K562 (cell line): Measurements from ENCODE around the gene PPP2R5A. TPM values are rescaled to one million over a fixed set of nuclear protein-coding genes. Genes with fewer than 3 reads are reported as not detected.

ENCODE experiments used
- ATAC-seq: fragments of 200-7000 bp; cut with Tn5 transposase; 3 replicates; pipeline ENCODE4 v1.9.1; 2020; ENCODE audit warnings: moderate library complexity
- BruUV-seq: library from RNA; stranded (reverse); fragments of 400-500 nt; replicated peaks from 2 replicates; lab custom pipeline; 2021; lab: Mats Ljungman, UMichigan
- CTCF ChIA-PET: fragments of 300-600 bp; formaldehyde crosslinking; extraction: SDS; loops from one replicate; lab custom pipeline; 2021; ENCODE audit warnings: low intra/inter-chr PET ratio; lab: Yijun Ruan, JAX
- POLR2A ChIA-PET: fragments of 300-600, 350-650 bp; sonication (Branson Sonifier 250); formaldehyde crosslinking; extraction: SDS; loops from one replicate; lab custom pipeline; 2021; ENCODE audit warnings: antibody characterized with exemption, inconsistent platforms; lab: Yijun Ruan, JAX
- DNase-seq, 4 experiments: peaks; one replicate each; pipeline versions ENCODE4 v3.0.0 to v3.0.0-alpha.2; 2011 to 2018; ENCODE audit warnings: low spot score in 3 of 4, mixed read lengths in 3 of 4; ENCODE audit errors: extremely low read depth in 1 of 4
- FAIRE-seq: peaks from 2 replicates; lab custom pipeline; 2011; peaks lifted over from hg19 to GRCh38; lab: Jason Lieb, UNC
- H2AFZ ChIP-seq: 2 replicates; pipeline ENCODE4 v1.6.0; 2011; ENCODE audit warnings: low read depth, low read length, control low read depth, inconsistent platforms
- H3K27ac ChIP-seq: fragments of 200-600 bp; 3 replicates; pipeline ENCODE4 v1.8.0; 2011; ENCODE audit warnings: low read depth, mild to moderate bottlenecking, control low read depth, inconsistent platforms, low read length, moderate library complexity, mixed read lengths; ENCODE audit errors: extremely low read depth
- H3K27me3 ChIP-seq, 2 experiments: fragments of 300-600 bp in 1 of 2; 2 replicates in 1 of 2; 3 replicates in 1 of 2; pipeline versions ENCODE4 v1.6.0 to v1.8.0; 2011; ENCODE audit warnings: inconsistent platforms in 2 of 2, low read length in 2 of 2, mild to moderate bottlenecking in 1 of 2, mixed read lengths in 1 of 2, moderate library complexity in 1 of 2; ENCODE audit not compliant: control insufficient read depth in 2 of 2, insufficient read depth in 2 of 2
- H3K36me3 ChIP-seq: fragments of 300-600 bp; 3 replicates; pipeline ENCODE4 v1.8.0; 2011; ENCODE audit warnings: mild to moderate bottlenecking, low read length, inconsistent platforms; ENCODE audit not compliant: control insufficient read depth, insufficient read depth
- H3K4me1 ChIP-seq, 2 experiments: fragments of 200-600 bp in 1 of 2; replicated peaks in 1 of 2; 2 replicates in 1 of 2; 3 replicates in 1 of 2; pipeline versions ENCODE4 v1.5.1 to v1.8.0; 2011; ENCODE audit warnings: inconsistent platforms in 2 of 2, low read length in 2 of 2, mild to moderate bottlenecking in 1 of 2, mixed read lengths in 1 of 2, moderate library complexity in 1 of 2; ENCODE audit not compliant: control insufficient read depth in 2 of 2, insufficient read depth in 2 of 2
- H3K4me2 ChIP-seq: 2 replicates; pipeline ENCODE4 v1.6.1; 2011; ENCODE audit warnings: low read length, control low read depth, inconsistent platforms, mixed read lengths; ENCODE audit not compliant: insufficient read depth
- H3K4me3 ChIP-seq: fragments of 200-600 bp; sonication (generic), shearing (Covaris generic); 2 replicates; pipeline ENCODE4 v1.5.1; 2016; ENCODE audit warnings: control low read depth, inconsistent platforms
- H3K79me2 ChIP-seq: fragments of 200-600 bp; 3 replicates; pipeline ENCODE4 v1.8.0; 2011; ENCODE audit warnings: low read length, inconsistent platforms; ENCODE audit not compliant: control insufficient read depth, insufficient read depth
- H3K9ac ChIP-seq, 2 experiments: 2 replicates each; pipeline versions ENCODE4 v1.6.0 to v1.6.1; 2011; ENCODE audit warnings: low read depth in 2 of 2, low read length in 2 of 2, control low read depth in 1 of 2, inconsistent platforms in 1 of 2, mild to moderate bottlenecking in 1 of 2, mixed read lengths in 1 of 2; ENCODE audit not compliant: insufficient read depth in 1 of 2
- H3K9me1 ChIP-seq: one replicate; pipeline ENCODE4 v1.6.0; 2011; ENCODE audit warnings: inconsistent platforms, mild to moderate bottlenecking, low read length, moderate library complexity; ENCODE audit not compliant: control insufficient read depth, insufficient read depth
- H3K9me3 ChIP-seq: replicated peaks from 2 replicates; pipeline ENCODE4 v1.5.1; 2011; ENCODE audit warnings: low read depth, low read length, inconsistent platforms; ENCODE audit not compliant: control insufficient read depth, insufficient read depth
- H4K20me1 ChIP-seq: replicated peaks from 2 replicates; pipeline ENCODE4 v1.6.1; 2011; ENCODE audit warnings: low read length, inconsistent platforms, mixed read lengths; ENCODE audit not compliant: control insufficient read depth, insufficient read depth
- ARID1B ChIP-seq: fragments of 450-650 bp; IDR thresholded peaks from 2 replicates; pipeline ENCODE4 v1.6.1; 2016; ENCODE audit warnings: antibody characterized with exemption, mild to moderate bottlenecking, inconsistent platforms
- ATF7 ChIP-seq: fragments of 450-650 bp; IDR thresholded peaks from 2 replicates; pipeline ENCODE4 v1.7.1; 2014; ENCODE audit warnings: mild to moderate bottlenecking, moderate library complexity
- CBFB ChIP-seq: sonication (generic); formaldehyde crosslinking; IDR thresholded peaks from 2 replicates; pipeline ENCODE4 v1.4.0; 2020; ENCODE audit warnings: mild to moderate bottlenecking, missing genetic modification reagents
- CHD4 ChIP-seq: fragments of 200-600 bp; sonication (generic); IDR thresholded peaks from 3 replicates; pipeline ENCODE4 v1.6.1; 2012; ENCODE audit warnings: low read depth, mild to moderate bottlenecking, mixed read lengths, low read length, inconsistent platforms; ENCODE audit not compliant: insufficient read depth, insufficient replicate concordance, poor library complexity, severe bottlenecking
- DPF2 ChIP-seq: fragments of 450-650 bp; IDR thresholded peaks from 2 replicates; pipeline ENCODE4 v1.6.1; 2016
- EP300 ChIP-seq: IDR thresholded peaks from 2 replicates; pipeline ENCODE4 v1.6.1; 2012; ENCODE audit warnings: low read length, improper control_type of control experiment
- GATAD2A ChIP-seq: fragments of 450-650 bp; IDR thresholded peaks from 2 replicates; pipeline ENCODE4 v1.6.1; 2017
- KLF1 ChIP-seq: fragments of 450-650 bp; IDR thresholded peaks from 2 replicates; pipeline ENCODE4 v1.6.1; 2016; ENCODE audit warnings: missing genetic modification characterization, missing compliant biosample characterization
- NBN ChIP-seq: fragments of 450-650 bp; IDR thresholded peaks from 2 replicates; pipeline ENCODE4 v1.6.1; 2016; ENCODE audit warnings: low read depth, mild to moderate bottlenecking
- PHB ChIP-seq: fragments of 250-450 bp; sonication (Bioruptor Pico); IDR thresholded peaks from 2 replicates; pipeline ENCODE4 v1.5.0; 2021
- PRPF4 ChIP-seq: fragments of 200-400 bp; formaldehyde crosslinking; IDR thresholded peaks from one replicate; pipeline ENCODE4 v1.6.1; 2017; ENCODE audit warnings: low read length, low read depth, mild to moderate bottlenecking; ENCODE audit not compliant: insufficient read depth, poor library complexity, severe bottlenecking
- RCOR1 ChIP-seq, 2 experiments: IDR thresholded peaks; 2 replicates each; pipeline ENCODE4 v1.6.1; 2012; ENCODE audit warnings: low read depth in 2 of 2, low read length in 2 of 2, borderline replicate concordance in 1 of 2, improper control_type of control experiment in 1 of 2
- SAFB ChIP-seq: fragments of 200-400 bp; formaldehyde crosslinking; IDR thresholded peaks from 2 replicates; pipeline ENCODE4 v1.6.1; 2017; ENCODE audit warnings: low read depth, low read length, borderline replicate concordance
- SOX6 ChIP-seq: fragments of 450-650 bp; IDR thresholded peaks from 2 replicates; pipeline ENCODE4 v1.6.1; 2014; ENCODE audit warnings: mild to moderate bottlenecking
- TAF15 ChIP-seq: fragments of 200-400 bp; formaldehyde crosslinking; IDR thresholded peaks from 2 replicates; pipeline ENCODE4 v1.6.1; 2017; ENCODE audit warnings: mild to moderate bottlenecking, low read depth, low read length, moderate library complexity
- ZNF644 ChIP-seq: fragments of 200-800 bp; sonication (Bioruptor generic); IDR thresholded peaks from 2 replicates; pipeline ENCODE4 v1.6.1; 2016; ENCODE audit warnings: low read depth, missing genetic modification characterization, missing compliant biosample characterization
- WGBS: fragments of 100-300 bp; shearing (Covaris generic); methylation state at CpG from one replicate; pipeline ENCODE4 v1.1.6; 2016; ENCODE audit warnings: low coverage, mixed read lengths; ENCODE audit not compliant: insufficient coverage; ENCODE audit errors: missing lambda C conversion rate; 5-methylcytosine and 5-hydroxymethylcytosine counted together
- in situ Hi-C: fragments of 300-500 bp; cut with MboI; formaldehyde crosslinking; loops from 4 replicates; pipeline ENCODE4 v1.15.0; 2018; ENCODE audit warnings: inconsistent platforms, mixed read lengths
- intact Hi-C: fragments of 100-400 bp; cut with micrococcal nuclease; formaldehyde crosslinking; loops from 2 replicates; pipeline ENCODE4 v1.14.2; 2022
- polyA plus RNA-seq, 8 experiments: library from polyadenylated mRNA; depleted of rRNA in 4 of 8; stranded (reverse) in 5 of 8; unstranded in 3 of 8; fragments of >200 nt; fragmentation: Nextera tagmentation in 2 of 8; fragmentation: Illumina TruSeq in 1 of 8; extraction: Ambion mirVana in 2 of 8; extraction: Trizol in 1 of 8; gene quantifications; 2 replicates each; pipeline versions ENCODE4 v1.2.1 to v1.2.3, GENCODE V29; 2011 to 2014; ENCODE audit warnings: inconsistent platforms in 1 of 8, missing spikeins in 1 of 8
- total RNA-seq, 7 experiments: library from RNA; depleted of rRNA in 6 of 7; stranded (reverse); fragments of >200 nt in 6 of 7; fragmentation: Illumina TruSeq in 2 of 7; extraction: Trizol in 2 of 7; gene quantifications; 2 replicates each; pipeline versions ENCODE4 v1.2.1 to v1.2.3, GENCODE V29; 2011 to 2021; ENCODE audit warnings: low replicate concordance in 1 of 7
- TF ChIP-seq, protein P1 (sequence below): fragments of 450-650 bp; IDR thresholded peaks from 2 replicates; pipeline ENCODE4 v1.6.1; 2018; ENCODE audit not compliant: partially characterized antibody

The PPP2R5A gene
- total and polyA plus RNA-seq, 9 of the 15 experiments (the other 6 are each of a cell fraction or from before 2014, with no cell fraction given), result 26.9 to 106 (median 64.3) TPM

DNA sequence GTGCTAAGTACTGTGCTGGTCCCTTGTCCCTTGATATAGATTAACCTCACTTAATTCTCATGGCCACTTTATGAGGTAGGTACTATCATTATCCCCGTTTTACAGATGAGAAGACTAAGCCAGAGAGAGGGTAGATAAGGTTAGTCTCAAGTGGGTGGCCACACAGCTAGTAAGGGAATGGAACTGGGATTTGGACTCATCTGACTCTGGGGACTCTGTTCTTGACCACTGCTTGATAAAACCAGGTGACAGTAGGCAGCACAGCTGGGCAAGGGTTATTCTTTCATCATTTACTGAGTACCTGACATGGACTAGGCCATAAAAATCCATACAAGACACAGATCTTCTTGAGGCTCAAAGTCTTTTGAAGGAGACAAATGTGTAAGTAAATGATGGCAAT lies 37.2 kb upstream of the PPP2R5A start (continued):
- TF ChIP-seq RCOR1 (IDR thresholded peaks at IDR 0.05; ENCODE audit: borderline replicate concordance in 1 of 2, low read depth in 2 of 2, low read length in 2 of 2) (peak in 1 of 2 experiments; percentile 48; a peak in 1 of 4 replicates), NBN (no peak), KLF1 (tag) (0 out of 2 replicates have a peak, but pooled peaks have one; percentile 40), PRPF4 (no peak), PHB (CRISPR knock-in tag) (no peak), ZNF644 (tag) (no peak), TAF15 (no peak), CHD4 (no peak), CBFB (CRISPR knock-in tag) (no peak)

DNA sequence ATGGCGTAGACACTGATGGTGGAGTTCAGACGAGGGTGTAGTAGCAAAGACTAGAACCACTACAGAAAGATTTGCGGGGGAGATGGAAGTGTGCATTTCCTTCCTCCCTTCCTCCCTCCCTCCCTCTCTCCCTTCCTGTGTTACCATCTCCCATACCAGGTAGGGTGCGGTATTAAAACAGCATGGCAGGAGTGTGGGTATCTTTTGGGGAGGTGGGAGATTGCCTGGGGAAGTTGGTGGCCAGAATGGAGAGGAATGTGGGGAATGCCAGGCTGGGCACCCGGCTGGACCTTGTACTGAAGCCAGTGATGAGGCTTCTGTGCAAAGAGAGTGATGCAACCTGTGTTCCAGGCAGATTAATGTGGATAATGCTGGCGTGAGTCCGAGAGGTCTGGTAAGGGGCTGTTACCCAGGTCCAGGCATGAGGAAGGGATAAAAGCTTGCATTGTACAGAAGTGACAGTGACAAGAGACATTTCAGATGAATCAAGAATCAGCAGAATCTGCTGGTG lies 30.3 kb upstream of the PPP2R5A start:
- DNase-seq, result no peak
- Histone ChIP-seq H3K4me1 (peaks cover 0 to 14% of the 10 kb centered on the region in 2 experiments; a peak in 3 of 5 replicates), H4K20me1 (no peaks in the 10 kb centered on the region), H3K9me1 (no peaks in the 10 kb centered on the region), H3K27ac (no peak overlapping the region), H2AFZ (peak overlapping the region; percentile 63; the same call in 1 of the 2 replicates), H3K36me3 (no peaks in the 10 kb centered on the region), H3K27me3 (no peaks in the 10 kb centered on the region), H3K9me3 (no peaks in the 10 kb centered on the region), H3K9ac (peak overlapping the region in 1 of 2 experiments; percentile 21; a peak in 1 of 4 replicates), H3K4me2 (no peak overlapping the region; the same call in 1 of the 2 replicates), H3K79me2 (no peaks in the 10 kb centered on the region), H3K4me3 (no peak overlapping the region)
- ChIA-PET POLR2A (interaction anchor here (0.6 to 3.1 kb wide), 5 partner anchors 10 to 155 kb away, joined by 3 to 16 read pairs (median 4); no protein-coding TSS in a partner anchor), CTCF (no interaction called here)
- in situ Hi-C loops, result no loop called here
- no TSS peak for BruUV-seq
- 31% methylated on average over 7 of the region's 7 CpGs for WGBS
- intact Hi-C loops, result no loop called here
- no peak for FAIRE-seq
- ATAC-seq, result peak; percentile 62
- TF ChIP-seq GATAD2A, result 0 out of 2 replicates have a peak, but pooled peaks have one; percentile 24
- TF ChIP-seq PRPF4, result no peak
- TF ChIP-seq ATF7, result peak; percentile 56; the same call in 1 of the 2 replicates
- no peak for TF ChIP-seq SAFB
- TF ChIP-seq SOX6, result 0 out of 2 replicates have a peak, but pooled peaks have one; percentile 9
- TF ChIP-seq ARID1B, result peak; percentile 38; the same call in 1 of the 2 replicates
- peak; percentile 47; the same call in 1 of the 2 replicates for TF ChIP-seq DPF2
- peak; percentile 17; the same call in 1 of the 2 replicates for TF ChIP-seq EP300
- TF ChIP-seq, protein P1, sequence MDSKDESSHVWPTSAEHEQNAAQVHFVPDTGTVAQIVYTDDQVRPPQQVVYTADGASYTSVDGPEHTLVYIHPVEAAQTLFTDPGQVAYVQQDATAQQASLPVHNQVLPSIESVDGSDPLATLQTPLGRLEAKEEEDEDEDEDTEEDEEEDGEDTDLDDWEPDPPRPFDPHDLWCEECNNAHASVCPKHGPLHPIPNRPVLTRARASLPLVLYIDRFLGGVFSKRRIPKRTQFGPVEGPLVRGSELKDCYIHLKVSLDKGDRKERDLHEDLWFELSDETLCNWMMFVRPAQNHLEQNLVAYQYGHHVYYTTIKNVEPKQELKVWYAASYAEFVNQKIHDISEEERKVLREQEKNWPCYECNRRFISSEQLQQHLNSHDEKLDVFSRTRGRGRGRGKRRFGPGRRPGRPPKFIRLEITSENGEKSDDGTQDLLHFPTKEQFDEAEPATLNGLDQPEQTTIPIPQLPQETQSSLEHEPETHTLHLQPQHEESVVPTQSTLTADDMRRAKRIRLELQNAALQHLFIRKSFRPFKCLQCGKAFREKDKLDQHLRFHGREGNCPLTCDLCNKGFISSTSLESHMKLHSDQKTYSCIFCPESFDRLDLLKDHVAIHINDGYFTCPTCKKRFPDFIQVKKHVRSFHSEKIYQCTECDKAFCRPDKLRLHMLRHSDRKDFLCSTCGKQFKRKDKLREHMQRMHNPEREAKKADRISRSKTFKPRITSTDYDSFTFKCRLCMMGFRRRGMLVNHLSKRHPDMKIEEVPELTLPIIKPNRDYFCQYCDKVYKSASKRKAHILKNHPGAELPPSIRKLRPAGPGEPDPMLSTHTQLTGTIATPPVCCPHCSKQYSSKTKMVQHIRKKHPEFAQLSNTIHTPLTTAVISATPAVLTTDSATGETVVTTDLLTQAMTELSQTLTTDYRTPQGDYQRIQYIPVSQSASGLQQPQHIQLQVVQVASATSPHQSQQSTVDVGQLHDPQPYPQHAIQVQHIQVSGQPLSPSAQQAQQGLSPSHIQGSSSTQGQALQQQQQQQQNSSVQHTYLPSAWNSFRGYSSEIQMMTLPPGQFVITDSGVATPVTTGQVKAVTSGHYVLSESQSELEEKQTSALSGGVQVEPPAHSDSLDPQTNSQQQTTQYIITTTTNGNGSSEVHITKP, result peak; percentile 29
